ENCODE data around the gene NBPF4.
"Not testable (repeated sequence)": the region's sequence is repeated elsewhere in the genome, so short reads cannot be mapped to it uniquely, and the experiment has no call there.

The NBPF4 gene

DNA sequence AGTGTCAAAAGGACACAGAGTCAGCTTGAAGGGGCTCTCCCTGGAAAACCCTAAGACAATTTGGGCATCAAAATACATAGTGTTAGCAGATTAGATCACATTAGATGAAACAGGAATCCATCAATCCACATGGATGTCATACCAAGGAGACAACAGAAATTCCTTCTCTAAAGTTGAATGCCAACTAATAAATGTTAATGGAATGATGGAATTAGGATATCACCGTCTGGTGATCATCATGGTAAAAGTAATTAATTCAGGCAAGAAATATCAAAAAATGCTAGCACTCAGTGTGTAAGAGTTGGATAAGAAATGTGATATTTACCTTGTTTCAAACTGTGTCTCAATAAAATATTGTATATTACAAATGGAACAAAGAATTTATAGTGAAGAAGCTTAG, 32.9 kb downstream of the NBPF4 start:
- H3K4me3 ChIP-seq (ENCODE audit: low read length), result no peak overlapping the region
- TF ChIP-seq ZNF274 (IDR thresholded peaks at IDR 0.05; ENCODE audit: low read depth, low read length), result no peak

- no peak for TF ChIP-seq ZNF274 (IDR thresholded peaks at IDR 0.05; ENCODE audit: low read depth, low read length)
- H3K4me3 ChIP-seq (ENCODE audit: low read length), result no peak overlapping the region
Measured at GRCh38 chr1:108209456-108210108, 34.3 kb downstream of the NBPF4 start.

GRCh38 chr1:108208724-108209446, 35.0 kb downstream of the NBPF4 start:
- no peak for TF ChIP-seq ZNF274 (IDR thresholded peaks at IDR 0.05; ENCODE audit: low read depth, low read length)
- H3K4me3 ChIP-seq (ENCODE audit: low read length), result no peak overlapping the region

DNA sequence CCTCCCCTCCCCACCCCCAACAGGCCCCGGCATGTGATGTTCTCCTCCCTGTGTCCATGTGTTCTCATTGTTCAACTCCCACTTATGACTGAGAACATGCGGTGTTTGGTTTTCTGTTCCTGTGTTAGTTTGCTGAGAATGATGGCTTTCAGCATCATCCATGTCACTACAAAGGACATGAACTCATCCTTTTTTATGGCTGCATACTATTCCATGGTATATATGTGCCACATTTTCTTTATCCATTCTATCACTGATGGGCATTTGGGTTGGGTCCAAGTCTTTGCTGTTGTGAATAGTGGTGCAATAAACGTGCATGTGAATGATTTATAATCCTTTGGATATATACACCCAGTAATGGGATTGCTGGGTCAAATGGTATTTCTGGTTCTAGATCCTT, 40.3 kb downstream of the NBPF4 start:
- not testable (repeated sequence) for H3K4me3 ChIP-seq (ENCODE audit: low read length)

DNA sequence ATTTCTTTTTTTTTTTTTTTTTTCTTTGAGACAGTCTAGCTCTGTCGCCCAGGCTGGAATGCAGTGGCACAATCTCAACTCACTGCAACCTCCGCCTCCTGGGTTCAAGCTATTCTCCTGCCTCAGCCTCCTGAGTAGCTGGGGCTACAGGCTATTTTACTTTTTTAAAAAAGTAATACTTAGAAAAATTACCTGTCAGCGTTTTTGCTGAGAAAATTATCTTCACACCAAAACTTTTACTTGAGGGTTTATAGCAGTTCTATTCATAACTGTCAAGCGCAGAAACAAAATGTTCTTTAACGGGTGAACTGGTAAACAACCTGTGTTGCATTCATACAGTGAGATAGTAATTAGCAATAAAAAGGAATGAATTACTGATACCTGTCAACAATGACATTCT, 42.2 kb downstream of the NBPF4 start:
- no peak for TF ChIP-seq ZNF274 (IDR thresholded peaks at IDR 0.05; ENCODE audit: low read depth, low read length)
- H3K4me3 ChIP-seq (ENCODE audit: low read length), result no peak overlapping the region

GRCh38 chr1:108200687-108201051, 43.2 kb downstream of the NBPF4 start:
- H3K4me3 ChIP-seq (ENCODE audit: low read length), result peak overlapping the region; percentile 66
- no peak for TF ChIP-seq ZNF274 (IDR thresholded peaks at IDR 0.05; ENCODE audit: low read depth, low read length)

GRCh38 chr1:108199781-108200686, 43.8 kb downstream of the NBPF4 start, which contains the start of gene SLC25A24:
Gene SLC25A24, minus strand, starts transcription at chr1:108200343. Its CDS starts 205 bp downstream, at chr1:108200138.
- TF ChIP-seq ZNF274 (IDR thresholded peaks at IDR 0.05; ENCODE audit: low read depth, low read length), result no peak
- H3K4me3 ChIP-seq (ENCODE audit: low read length), result peak within 1 kb of the TSS; percentile 66

- H3K4me3 ChIP-seq (ENCODE audit: low read length), result peak overlapping the region; percentile 66
- no peak for TF ChIP-seq ZNF274 (IDR thresholded peaks at IDR 0.05; ENCODE audit: low read depth, low read length)
Measured at GRCh38 chr1:108199201-108199691, 44.6 kb downstream of the NBPF4 start.

- TF ChIP-seq ZNF274 (IDR thresholded peaks at IDR 0.05; ENCODE audit: low read depth, low read length), result no peak
- H3K4me3 ChIP-seq (ENCODE audit: low read length), result no peak overlapping the region
Measured at GRCh38 chr1:108194051-108194450, 49.8 kb downstream of the NBPF4 start.

- no peak for TF ChIP-seq ZNF274 (IDR thresholded peaks at IDR 0.05; ENCODE audit: low read depth, low read length)
- no peak overlapping the region for H3K4me3 ChIP-seq (ENCODE audit: low read length)
Measured at GRCh38 chr1:108193333-108193732, 50.5 kb downstream of the NBPF4 start.

- H3K4me3 ChIP-seq (ENCODE audit: low read length), result no peak overlapping the region
- TF ChIP-seq ZNF274 (IDR thresholded peaks at IDR 0.05; ENCODE audit: low read depth, low read length), result no peak
Measured at GRCh38 chr1:108192581-108192980, 51.3 kb downstream of the NBPF4 start.

DNA sequence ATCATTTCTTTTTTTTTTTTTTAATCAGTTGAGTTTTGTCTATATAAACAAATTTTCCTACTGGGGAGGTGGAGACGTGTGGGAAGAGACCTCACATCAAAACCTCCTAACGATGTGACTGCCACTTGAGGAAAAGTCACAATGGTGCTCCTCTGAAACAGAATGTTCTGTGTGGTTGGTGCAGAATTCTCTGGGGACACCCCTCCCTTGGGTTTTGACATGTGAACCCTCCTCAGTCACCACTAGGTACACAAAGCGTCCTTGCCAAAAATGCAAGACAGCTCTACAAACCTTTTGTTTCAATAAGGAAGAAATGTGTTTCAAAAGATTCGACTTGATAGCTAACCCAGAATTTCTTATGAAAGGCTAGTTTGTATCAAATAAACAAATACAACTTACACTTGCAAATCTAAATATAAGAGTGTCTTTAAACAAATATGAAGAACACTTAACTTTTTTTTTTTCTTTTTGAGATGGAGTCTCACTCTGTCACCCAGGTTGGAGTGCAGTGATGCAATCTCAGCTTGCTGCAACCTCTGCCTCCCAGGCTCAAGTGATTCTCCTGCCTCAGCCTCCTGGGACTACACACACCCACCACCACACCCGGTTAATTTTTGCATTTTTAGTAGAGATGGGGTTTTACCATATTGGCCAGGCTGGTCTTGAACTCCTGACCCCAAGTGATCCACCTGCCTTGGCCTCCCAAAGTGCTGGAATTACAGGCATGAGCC, 53.0 kb downstream of the NBPF4 start:
- no peak overlapping the region for H3K4me3 ChIP-seq (ENCODE audit: low read length)
- no peak for TF ChIP-seq ZNF274 (IDR thresholded peaks at IDR 0.05; ENCODE audit: low read depth, low read length)

DNA sequence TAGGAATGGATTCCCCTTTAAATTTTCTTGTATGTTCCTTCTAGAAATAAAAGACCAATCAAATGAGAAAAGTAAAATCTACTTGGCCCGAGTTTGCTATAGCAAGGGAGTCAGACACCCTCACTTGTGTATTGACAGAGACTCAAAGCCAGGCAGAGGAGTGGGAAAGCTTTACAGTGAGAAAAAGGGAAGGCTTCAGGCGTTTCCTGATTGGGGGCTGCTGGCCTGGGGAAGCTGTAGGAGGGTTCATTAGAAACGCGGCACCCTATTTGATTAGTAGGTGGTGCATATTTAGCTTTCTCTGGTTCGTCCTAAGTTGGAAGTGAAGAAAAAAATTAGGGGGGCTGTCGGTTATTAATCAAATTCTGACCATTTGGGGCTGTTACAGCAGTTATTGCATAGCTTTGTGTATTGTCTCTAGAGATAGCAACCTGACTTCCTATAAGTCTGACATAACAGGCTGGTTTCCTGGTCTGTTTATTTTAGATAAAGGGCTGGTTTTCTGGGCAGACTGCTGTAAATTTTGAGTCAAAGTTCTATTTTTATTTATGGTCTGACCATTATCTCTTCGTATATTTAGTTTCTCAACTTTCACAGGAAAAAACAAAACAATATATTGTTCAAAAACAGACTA, 53.8 kb downstream of the NBPF4 start:
- no peak for TF ChIP-seq ZNF274 (IDR thresholded peaks at IDR 0.05; ENCODE audit: low read depth, low read length)
- H3K4me3 ChIP-seq (ENCODE audit: low read length), result no peak overlapping the region
